ENCODE results near the gene RAVER1. TPM values are rescaled to one million over a fixed set of nuclear protein-coding genes. Genes with fewer than 3 reads are reported as not detected.
A peak's percentile ranks its signal among the peaks of the same experiment; 100 is the strongest.

The RAVER1 gene
- total and polyA plus RNA-seq, 2 of the 13 experiments (the other 11 are each of a cell fraction or from before 2014, with no cell fraction given): 3.6 to 7.9 TPM

- no peak overlapping the region for H3K4me3 ChIP-seq (replicated peaks in 1 of 3; ENCODE audit: insufficient read depth in 1 of 3, low read depth in 2 of 3, low read length in 3 of 3)
- no peak overlapping the region for H3K4me2 ChIP-seq (ENCODE audit: low read depth, low read length)
- intact Hi-C loops (cut with micrococcal nuclease; ENCODE audit: unreplicated experiment): no loop called here
- no peaks in the 10 kb centered on the region for H3K79me2 ChIP-seq (ENCODE audit: insufficient read depth, low read length)
- POLR2A ChIA-PET: no interaction called here
- CTCF ChIA-PET (ENCODE audit: low intra/inter-chr PET ratio, low total read pairs): no interaction called here
- FAIRE-seq (no peak), DNase-seq (ENCODE audit: low spot score) (no peak), ATAC-seq (peak; percentile 31; the same call in 2 of the 3 replicates)
- in situ Hi-C loops (cut with HindIII; ENCODE audit: extremely low pct_ligation_motif_present, low pct_unique_long_range_greater_than_20kb): no loop called here
- TF ChIP-seq SP1 (IDR thresholded peaks at IDR 0.05) (no peak), SP1 (CRISPR knock-in tag; IDR thresholded peaks at IDR 0.05) (0 out of 2 replicates have a peak, but pooled peaks have one; percentile 26), NR2F6 (IDR thresholded peaks at IDR 0.05) (no peak), NR2F6 (CRISPR knock-in tag; IDR thresholded peaks at IDR 0.05) (no peak)
- no TSS peak for BruUV-seq (replicated peaks)
- H2AFZ ChIP-seq (ENCODE audit: low read length): no peak overlapping the region
- no peak overlapping the region for H3K9ac ChIP-seq (ENCODE audit: insufficient read depth, low read depth, low read length)
- H3K27me3 ChIP-seq (ENCODE audit: control insufficient read depth in 1 of 2, insufficient read depth in 2 of 2, low read length in 2 of 2): no peaks in the 10 kb centered on the region
- WGBS (ENCODE audit: low lambda C conversion rate): 98% methylated on average over 31 of the region's 32 CpGs
- H3K9me3 ChIP-seq (ENCODE audit: low read length): no peaks in the 10 kb centered on the region
- H3K27ac ChIP-seq (ENCODE audit: extremely low read length, insufficient read depth, low read length): no peak overlapping the region
- no peaks in the 10 kb centered on the region for H4K20me1 ChIP-seq (ENCODE audit: insufficient read depth, low read length)
- H3K36me3 ChIP-seq (replicated peaks in 1 of 2; ENCODE audit: control insufficient read depth in 1 of 2, insufficient read depth in 2 of 2, low read length in 2 of 2): peaks cover 5 to 18% of the 10 kb centered on the region in 2 experiments; a peak in 3 of 5 replicates
- H3K4me1 ChIP-seq (ENCODE audit: insufficient read depth, low read length): no peaks in the 10 kb centered on the region
Observed at GRCh38 chr19:10353793-10354391, 20.6 kb upstream of the RAVER1 start.

GRCh38 chr19:10352764-10353671 is 19.7 kb upstream of the RAVER1 start:
- BruUV-seq (replicated peaks): no TSS peak
- Histone ChIP-seq H3K79me2 (ENCODE audit: insufficient read depth, low read length) (no peaks in the 10 kb centered on the region), H3K9ac (ENCODE audit: insufficient read depth, low read depth, low read length) (no peak overlapping the region), H3K9me3 (ENCODE audit: low read length) (no peaks in the 10 kb centered on the region), H3K27ac (ENCODE audit: extremely low read length, insufficient read depth, low read length) (no peak overlapping the region), H3K27me3 (ENCODE audit: control insufficient read depth in 1 of 2, insufficient read depth in 2 of 2, low read length in 2 of 2) (no peaks in the 10 kb centered on the region), H3K4me2 (ENCODE audit: low read depth, low read length) (no peak overlapping the region), H3K36me3 (replicated peaks in 1 of 2; ENCODE audit: control insufficient read depth in 1 of 2, insufficient read depth in 2 of 2, low read length in 2 of 2) (peaks cover 5 to 18% of the 10 kb centered on the region in 2 experiments; a peak in 3 of 5 replicates), H3K4me1 (ENCODE audit: insufficient read depth, low read length) (no peaks in the 10 kb centered on the region), H3K4me3 (replicated peaks in 1 of 3; ENCODE audit: insufficient read depth in 1 of 3, low read depth in 2 of 3, low read length in 3 of 3) (no peak overlapping the region), H2AFZ (ENCODE audit: low read length) (no peak overlapping the region), H4K20me1 (ENCODE audit: insufficient read depth, low read length) (no peaks in the 10 kb centered on the region)
- DNase-seq (ENCODE audit: low spot score) (no peak), ATAC-seq (peak; percentile 23; the same call in 2 of the 3 replicates), FAIRE-seq (no peak)
- ChIA-PET POLR2A (no interaction called here), CTCF (ENCODE audit: low intra/inter-chr PET ratio, low total read pairs) (no interaction called here)
- TF ChIP-seq RBFOX2 (IDR thresholded peaks at IDR 0.05; ENCODE audit: low read depth, low read length) (0 out of 2 replicates have a peak, but pooled peaks have one; percentile 30), ZBTB33 (CRISPR knock-in tag; IDR thresholded peaks at IDR 0.05) (peak; percentile 32; the same call in 1 of the 2 replicates), STAT6 (CRISPR knock-in tag; IDR thresholded peaks at IDR 0.05; ENCODE audit: borderline replicate concordance) (no peak), ZNF781 (CRISPR knock-in tag; IDR thresholded peaks at IDR 0.05; ENCODE audit: borderline replicate concordance, not compliant biosample characterization) (no peak), ZBTB38 (CRISPR knock-in tag; IDR thresholded peaks at IDR 0.05) (0 out of 2 replicates have a peak, but pooled peaks have one; percentile 14), ETV6 (CRISPR knock-in tag; conservative IDR thresholded peaks at IDR 0.05) (no peak)
- 96% methylated on average over 56 of the region's 63 CpGs for WGBS (ENCODE audit: low lambda C conversion rate)
- in situ Hi-C loops (cut with HindIII; ENCODE audit: extremely low pct_ligation_motif_present, low pct_unique_long_range_greater_than_20kb): no loop called here
- intact Hi-C loops (cut with micrococcal nuclease; ENCODE audit: unreplicated experiment): no loop called here

Measured in HepG2 (cell line).